RPMI8226 (cell line): ENCODE results near the gene NPHP1.
"Not testable (repeated sequence)": the region's sequence is repeated elsewhere in the genome, so short reads cannot be mapped to it uniquely, and the experiment has no call there.

ENCODE experiments used
- DNase-seq: peaks from one replicate; pipeline ENCODE4 v3.0.0-alpha.2; 2015

NPHP1 gene

GRCh38 chr2:110101901-110102803 is 102.7 kb downstream of the NPHP1 start:
- no peak for DNase-seq

- DNase-seq, result peak; percentile 62
These were observed 103.5 kb downstream of the NPHP1 start for GRCh38 chr2:110101280-110101844.

GRCh38 chr2:110100880-110101279 is 103.9 kb downstream of the NPHP1 start:
- not testable (repeated sequence) for DNase-seq

- DNase-seq, result no peak
These were observed 104.3 kb downstream of the NPHP1 start for GRCh38 chr2:110100480-110100879.

GRCh38 chr2:110099471-110100225 is 105.2 kb downstream of the NPHP1 start:
- no peak for DNase-seq

- DNase-seq, result no peak
These were observed 105.8 kb downstream of the NPHP1 start for GRCh38 chr2:110099038-110099425.

- DNase-seq, result no peak
These were observed 107.2 kb downstream of the NPHP1 start for GRCh38 chr2:110097506-110098220.

GRCh38 chr2:110095994-110096633 is 108.7 kb downstream of the NPHP1 start:
- no peak for DNase-seq

- not testable (repeated sequence) for DNase-seq
These were observed 109.8 kb downstream of the NPHP1 start for GRCh38 chr2:110094884-110095534.

GRCh38 chr2:110093924-110094323 is 110.9 kb downstream of the NPHP1 start:
- DNase-seq, result not testable (repeated sequence)

GRCh38 chr2:110090164-110090563 is 114.6 kb downstream of the NPHP1 start:
- DNase-seq, result not testable (repeated sequence)

GRCh38 chr2:110083757-110084156 is 121.1 kb downstream of the NPHP1 start:
- not testable (repeated sequence) for DNase-seq

- not testable (repeated sequence) for DNase-seq
These were observed 121.7 kb downstream of the NPHP1 start for GRCh38 chr2:110083162-110083561.

GRCh38 chr2:110078104-110078503 is 126.7 kb downstream of the NPHP1 start:
- DNase-seq, result not testable (repeated sequence)

GRCh38 chr2:110075896-110076295 is 128.9 kb downstream of the NPHP1 start:
- not testable (repeated sequence) for DNase-seq
